ENCODE measurements around the gene AIRE. TPM values are rescaled to one million over a fixed set of nuclear protein-coding genes. Genes with fewer than 3 reads are reported as not detected.

The AIRE gene
- total RNA-seq, 6 donors from 2014 or later: not detected

- H3K4me3 ChIP-seq: no peak overlapping the region
- H3K36me3 ChIP-seq: peaks cover 16 to 75% (median 64%) of the 10 kb centered on the region in 4 donors
- DNase-seq (peak in 1 of 2 donors; percentile 74), ATAC-seq (ENCODE audit: low FRiP score in 2 of 2) (no peak)
- H3K27me3 ChIP-seq: no peaks in the 10 kb centered on the region
- WGBS, 2 donors: 80 to 92% methylated on average over 2 to 25 of the region's 26 CpGs
- TF ChIP-seq EP300 (IDR thresholded peaks at IDR 0.05): no peak
- TF ChIP-seq POLR2AphosphoS5 (IDR thresholded peaks at IDR 0.05): no peak
- no peak for TF ChIP-seq POLR2A (IDR thresholded peaks at IDR 0.05)
- no peak for TF ChIP-seq CTCF (IDR thresholded peaks at IDR 0.05)
- H3K4me1 ChIP-seq: no peaks in the 10 kb centered on the region
- H3K27ac ChIP-seq: no peak overlapping the region
- H3K9me3 ChIP-seq: no peaks in the 10 kb centered on the region
These were observed 41.3 kb downstream of the AIRE start for GRCh38 chr21:44326716-44327602.

DNA sequence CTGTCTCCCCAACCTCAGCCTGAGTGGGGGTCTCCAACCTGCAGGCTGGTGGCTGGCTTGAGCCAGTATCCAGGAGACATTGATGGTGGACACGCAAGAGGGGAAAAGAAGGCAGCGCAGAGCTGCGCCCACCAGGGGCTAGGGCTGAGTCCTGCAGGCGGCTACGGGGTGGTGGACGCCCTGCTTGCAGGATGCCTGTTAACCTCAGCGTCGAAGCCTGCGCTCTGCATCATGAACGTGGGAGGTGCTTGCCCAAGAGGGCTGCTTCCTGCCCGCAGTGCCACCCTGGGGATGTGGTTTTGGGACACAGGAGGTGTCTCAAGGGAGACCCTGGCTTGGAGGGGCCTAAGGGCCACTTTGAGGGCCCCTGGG, 41.9 kb downstream of the AIRE start:
- ATAC-seq (ENCODE audit: low FRiP score in 2 of 2): no peak

GRCh38 chr21:44328242-44328895, 42.7 kb downstream of the AIRE start:
- H3K4me3 ChIP-seq: no peak overlapping the region
- no peaks in the 10 kb centered on the region for H3K4me1 ChIP-seq
- WGBS, 2 donors: 86 to 87% methylated on average over 15 to 19 of the region's 25 CpGs
- peak in 1 of 2 donors; percentile 65 for DNase-seq
- TF ChIP-seq CTCF (IDR thresholded peaks at IDR 0.05): no peak
- no peak for TF ChIP-seq POLR2A (IDR thresholded peaks at IDR 0.05)
- TF ChIP-seq EP300 (IDR thresholded peaks at IDR 0.05): no peak
- no peak for TF ChIP-seq POLR2AphosphoS5 (IDR thresholded peaks at IDR 0.05)
- H3K27ac ChIP-seq: no peak overlapping the region
- no peak for ATAC-seq (ENCODE audit: low FRiP score in 2 of 2)
- peaks cover 13 to 69% (median 54%) of the 10 kb centered on the region in 4 donors for H3K36me3 ChIP-seq
- H3K9me3 ChIP-seq: no peaks in the 10 kb centered on the region
- H3K27me3 ChIP-seq: no peaks in the 10 kb centered on the region

More for the DNA sequence above, 41.9 kb downstream of the AIRE start:
- H3K4me1 ChIP-seq: no peaks in the 10 kb centered on the region
- 85 to 93% methylated on average over 9 to 11 of the region's 11 CpGs for WGBS, 2 donors
- TF ChIP-seq CTCF (IDR thresholded peaks at IDR 0.05) (no peak), POLR2AphosphoS5 (IDR thresholded peaks at IDR 0.05) (no peak), EP300 (IDR thresholded peaks at IDR 0.05) (no peak), POLR2A (IDR thresholded peaks at IDR 0.05) (no peak)
- H3K4me3 ChIP-seq: no peak overlapping the region
- no peaks in the 10 kb centered on the region for H3K9me3 ChIP-seq
- no peak overlapping the region for H3K27ac ChIP-seq
- H3K36me3 ChIP-seq: peaks cover 16 to 74% (median 60%) of the 10 kb centered on the region in 4 donors
- no peaks in the 10 kb centered on the region for H3K27me3 ChIP-seq
- peak in 1 of 2 donors; percentile 52 for DNase-seq

DNA sequence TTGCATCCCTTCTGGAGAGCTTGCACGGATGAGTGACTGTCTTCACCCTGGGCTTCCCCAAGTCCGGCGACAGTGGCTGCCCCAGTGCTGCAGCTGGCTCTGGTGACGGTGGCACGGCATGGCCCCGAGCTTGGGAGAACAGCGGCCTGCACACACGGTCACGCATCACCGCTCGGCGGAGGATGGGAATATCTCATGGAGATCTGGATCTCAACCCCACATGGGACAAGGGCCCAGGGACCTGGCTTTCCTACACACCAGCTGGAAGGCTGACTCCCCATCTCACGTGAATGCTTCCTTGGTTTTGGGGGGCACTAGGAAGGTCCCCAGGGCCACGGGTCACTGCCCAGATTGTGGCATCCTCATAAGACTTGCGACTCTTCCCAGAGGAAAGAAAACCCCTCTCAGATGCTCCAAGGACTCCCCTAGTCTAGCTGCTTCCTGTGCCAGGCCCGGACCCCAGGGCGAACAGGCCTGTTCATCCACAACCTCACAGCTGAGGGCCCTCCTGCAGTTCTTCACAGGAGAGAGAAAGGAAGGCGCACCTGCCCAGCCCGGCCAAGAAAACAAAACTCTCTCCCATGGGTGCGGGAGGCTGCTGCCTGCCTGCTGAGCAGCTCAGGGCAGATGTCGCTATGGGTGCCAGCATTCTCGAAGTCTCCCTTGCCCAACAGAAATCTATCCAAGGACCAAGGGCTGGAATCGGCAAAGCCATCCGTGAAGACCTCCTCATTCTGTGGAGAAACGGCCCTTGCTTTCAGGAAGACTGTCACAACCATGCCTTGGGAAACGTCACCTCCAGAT, 43.6 kb downstream of the AIRE start:
- TF ChIP-seq POLR2A (IDR thresholded peaks at IDR 0.05) (no peak), EP300 (IDR thresholded peaks at IDR 0.05) (no peak), POLR2AphosphoS5 (IDR thresholded peaks at IDR 0.05) (no peak), CTCF (IDR thresholded peaks at IDR 0.05) (no peak)
- 77 to 82% methylated on average over 7 to 26 of the region's 26 CpGs for WGBS, 2 donors
- H3K27ac ChIP-seq: no peak overlapping the region
- ATAC-seq (ENCODE audit: low FRiP score in 2 of 2): no peak
- H3K4me3 ChIP-seq: no peak overlapping the region
- peaks cover 13 to 60% (median 45%) of the 10 kb centered on the region in 4 donors for H3K36me3 ChIP-seq
- DNase-seq: peak in 1 of 2 donors; percentile 73
- H3K9me3 ChIP-seq: no peaks in the 10 kb centered on the region
- H3K4me1 ChIP-seq: no peaks in the 10 kb centered on the region
- no peaks in the 10 kb centered on the region for H3K27me3 ChIP-seq

Measured in upper lobe of left lung (tissue), 6 donors.